SK-MEL-5 (cell line): ENCODE data around the gene MAD1L1. TPM values are rescaled to one million over a fixed set of nuclear protein-coding genes. Genes with fewer than 3 reads are reported as not detected.
"Not testable (repeated sequence)": the region's sequence is repeated elsewhere in the genome, so short reads cannot be mapped to it uniquely, and the experiment has no call there.

Experiments used
- DNase-seq: peaks from one replicate; pipeline ENCODE4 v3.0.0-alpha.2; 2016; ENCODE audit warnings: low read depth, low spot score
- in situ Hi-C: cut with HindIII; loops from 2 replicates; pipeline ENCODE4 v1.10.0; 2016; ENCODE audit warnings: low sequenced_read_pairs, high pct_unique_total_duplicates, low pct_unique_long_range_greater_than_20kb
- total RNA-seq: library from RNA; depleted of rRNA; stranded (reverse); fragments of >200 nt; shearing (Covaris generic); gene quantifications from 2 replicates; pipeline ENCODE4 v1.2.3, GENCODE V29; 2014

The MAD1L1 gene
- total RNA-seq, 1 experiment from 2014 or later: 204 TPM

- no peak for DNase-seq
- in situ Hi-C loops: no loop called here
Observed at GRCh38 chr7:1974290-1975101, 258.2 kb downstream of the MAD1L1 start.

GRCh38 chr7:1973321-1974251 is 259.2 kb downstream of the MAD1L1 start:
- DNase-seq: no peak
- in situ Hi-C loops: no loop called here

GRCh38 chr7:1972744-1973143 is 260.0 kb downstream of the MAD1L1 start:
- no peak for DNase-seq
- in situ Hi-C loops: no loop called here

- DNase-seq: no peak
- in situ Hi-C loops: no loop called here
Observed at GRCh38 chr7:1971946-1972654, 260.6 kb downstream of the MAD1L1 start.

- in situ Hi-C loops: no loop called here
- DNase-seq: no peak
Observed at GRCh38 chr7:1970895-1971294, 261.9 kb downstream of the MAD1L1 start.

GRCh38 chr7:1970285-1970660 is 262.5 kb downstream of the MAD1L1 start:
- DNase-seq, in situ Hi-C loops: not testable (repeated sequence)

GRCh38 chr7:1969459-1970284 is 263.1 kb downstream of the MAD1L1 start:
- in situ Hi-C loops: no loop called here
- DNase-seq: no peak

GRCh38 chr7:1968397-1969111 is 264.2 kb downstream of the MAD1L1 start:
- no peak for DNase-seq
- in situ Hi-C loops: no loop called here

- in situ Hi-C loops: no loop called here
- no peak for DNase-seq
Observed at GRCh38 chr7:1967512-1968396, 265.0 kb downstream of the MAD1L1 start.

- in situ Hi-C loops: no loop called here
- no peak for DNase-seq
Observed at GRCh38 chr7:1966631-1967200, 266.0 kb downstream of the MAD1L1 start.

- in situ Hi-C loops: no loop called here
- no peak for DNase-seq
Observed at GRCh38 chr7:1965579-1966294, 267.0 kb downstream of the MAD1L1 start.

- in situ Hi-C loops: no loop called here
- DNase-seq: no peak
Observed at GRCh38 chr7:1964913-1965578, 267.7 kb downstream of the MAD1L1 start.

GRCh38 chr7:1964211-1964912 is 268.4 kb downstream of the MAD1L1 start:
- in situ Hi-C loops: no loop called here
- no peak for DNase-seq

- in situ Hi-C loops: no loop called here
- no peak for DNase-seq
Observed at GRCh38 chr7:1963575-1963974, 269.2 kb downstream of the MAD1L1 start.
